ENCODE data around the gene FAM107B. TPM values are rescaled to one million over a fixed set of nuclear protein-coding genes. Genes with fewer than 3 reads are reported as not detected.

The FAM107B gene
- total RNA-seq, 1 experiment from 2014 or later: 144 TPM

- ChIA-PET POLR2A (ENCODE audit: unreplicated experiment) (no interaction called here), CTCF (no interaction called here)
- Histone ChIP-seq H2AFZ (no peak overlapping the region), H3K4me1 (replicated peaks; ENCODE audit: insufficient read depth) (no peaks in the 10 kb centered on the region), H3K36me3 (ENCODE audit: low read depth) (no peaks in the 10 kb centered on the region), H3K4me2 (no peak overlapping the region), H3K27me3 (ENCODE audit: insufficient read depth, low read depth) (peaks cover 7% of the 10 kb centered on the region; the same call in 1 of the 2 replicates), H3K9me3 (ENCODE audit: insufficient read depth, low read depth) (no peaks in the 10 kb centered on the region), H3F3A (ENCODE audit: insufficient read depth, low read depth) (no peaks in the 10 kb centered on the region), H3K27ac (no peak overlapping the region), H3K4me3 (no peak overlapping the region), H3K9me2 (ENCODE audit: insufficient read depth) (no peaks in the 10 kb centered on the region), H4K20me1 (ENCODE audit: insufficient read depth) (no peaks in the 10 kb centered on the region), H3K79me2 (ENCODE audit: low read depth) (no peaks in the 10 kb centered on the region)
- intact Hi-C loops (cut with micrococcal nuclease; ENCODE audit: unreplicated experiment): no loop called here
- no TSS peak for BruUV-seq (replicated peaks)
- TF ChIP-seq CTCF (conservative IDR thresholded peaks at IDR 0.05): no peak
- no peak for DNase-seq
Measured at GRCh38 chr10:14468726-14469125, 306.0 kb downstream of the FAM107B start.

Other genes starting within 250 kb of the FAM107B start
- 0.48 and 1.2 TPM in 2 replicates for gene CDNF, start 63.1 kb upstream of the FAM107B start, total RNA-seq (2021)
- 13.9 and 23.1 TPM in 2 replicates for gene HSPA14, start 63.4 kb upstream of the FAM107B start, total RNA-seq (2021)
- 8.5 and 11.6 TPM in 2 replicates for gene MSANTD7, start 63.4 kb upstream of the FAM107B start, total RNA-seq (2021)
- 13.4 and 20.9 TPM in 2 replicates for gene SUV39H2, start 104.0 kb upstream of the FAM107B start, total RNA-seq (2021)
- 14.0 and 15.6 TPM in 2 replicates for gene DCLRE1C, start 179.2 kb upstream of the FAM107B start, total RNA-seq (2021)
- 1.8 and 4.1 TPM in 2 replicates for gene MEIG1, start 184.5 kb upstream of the FAM107B start, total RNA-seq (2021)

All from PC-9 (cell line).